GM23248 (cell line): ENCODE data around the gene EXOSC2.

Experiments
- EZH2 ChIP-seq: fragments of 200-600 bp; sonication (generic); IDR thresholded peaks from 2 replicates; pipeline ENCODE4 v1.6.1; 2018; ENCODE audit warnings: antibody characterized with exemption, mild to moderate bottlenecking; ENCODE audit not compliant: insufficient read depth, poor library complexity, severe bottlenecking
- EZH2phosphoT487 ChIP-seq: fragments of 200-600 bp; sonication (generic); IDR thresholded peaks from 2 replicates; pipeline ENCODE4 v1.6.1; 2018; ENCODE audit warnings: antibody characterized with exemption, moderate library complexity, mild to moderate bottlenecking, low read depth; ENCODE audit not compliant: insufficient read depth

- no peak for TF ChIP-seq EZH2phosphoT487
- no peak for TF ChIP-seq EZH2
These were observed 6.0 kb upstream of the EXOSC2 start for GRCh38 chr9:130687615-130688014.
